ENCODE data around the gene MAD1L1.

GRCh38 chr7:1948301-1948796 lies 284.4 kb downstream of the MAD1L1 start:
- TF ChIP-seq, protein P1, sequence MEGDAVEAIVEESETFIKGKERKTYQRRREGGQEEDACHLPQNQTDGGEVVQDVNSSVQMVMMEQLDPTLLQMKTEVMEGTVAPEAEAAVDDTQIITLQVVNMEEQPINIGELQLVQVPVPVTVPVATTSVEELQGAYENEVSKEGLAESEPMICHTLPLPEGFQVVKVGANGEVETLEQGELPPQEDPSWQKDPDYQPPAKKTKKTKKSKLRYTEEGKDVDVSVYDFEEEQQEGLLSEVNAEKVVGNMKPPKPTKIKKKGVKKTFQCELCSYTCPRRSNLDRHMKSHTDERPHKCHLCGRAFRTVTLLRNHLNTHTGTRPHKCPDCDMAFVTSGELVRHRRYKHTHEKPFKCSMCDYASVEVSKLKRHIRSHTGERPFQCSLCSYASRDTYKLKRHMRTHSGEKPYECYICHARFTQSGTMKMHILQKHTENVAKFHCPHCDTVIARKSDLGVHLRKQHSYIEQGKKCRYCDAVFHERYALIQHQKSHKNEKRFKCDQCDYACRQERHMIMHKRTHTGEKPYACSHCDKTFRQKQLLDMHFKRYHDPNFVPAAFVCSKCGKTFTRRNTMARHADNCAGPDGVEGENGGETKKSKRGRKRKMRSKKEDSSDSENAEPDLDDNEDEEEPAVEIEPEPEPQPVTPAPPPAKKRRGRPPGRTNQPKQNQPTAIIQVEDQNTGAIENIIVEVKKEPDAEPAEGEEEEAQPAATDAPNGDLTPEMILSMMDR (conservative IDR thresholded peaks at IDR 0.05) = no peak
- no peak for TF ChIP-seq EZH2 (IDR thresholded peaks at IDR 0.05; ENCODE audit: low read depth)

Data from PC-9 (cell line).